Right lobe of liver (tissue), 4 donors: Measurements from ENCODE around the gene ZMYND11.

Experiments
- POLR2A ChIP-seq: fragments of 450-650 bp; IDR thresholded peaks from one replicate; pipeline ENCODE4 v1.6.1; 2017; ENCODE audit warnings: antibody characterized with exemption, mild to moderate bottlenecking
- TF ChIP-seq, protein P1 (sequence below), 4 donors: fragments of 200-600 bp in 3 of 4; fragments of 450-650 bp in 1 of 4; IDR thresholded peaks; one replicate each; pipeline versions ENCODE4 v1.5.1 to v1.8.0; 2016 to 2022; ENCODE audit warnings: antibody characterized with exemption in 4 of 4, mild to moderate bottlenecking in 2 of 4
- donor health status: DM: no; HTN: no; CAD: no.
- donor health status: DM: no; HTN: no; CAD: no.
- donor health status: DM: no; HTN: yes; CAD: no.

GRCh38 chr10:136465-136762 is 1.2 kb downstream of the ZMYND11 start:
- TF ChIP-seq, protein P1, sequence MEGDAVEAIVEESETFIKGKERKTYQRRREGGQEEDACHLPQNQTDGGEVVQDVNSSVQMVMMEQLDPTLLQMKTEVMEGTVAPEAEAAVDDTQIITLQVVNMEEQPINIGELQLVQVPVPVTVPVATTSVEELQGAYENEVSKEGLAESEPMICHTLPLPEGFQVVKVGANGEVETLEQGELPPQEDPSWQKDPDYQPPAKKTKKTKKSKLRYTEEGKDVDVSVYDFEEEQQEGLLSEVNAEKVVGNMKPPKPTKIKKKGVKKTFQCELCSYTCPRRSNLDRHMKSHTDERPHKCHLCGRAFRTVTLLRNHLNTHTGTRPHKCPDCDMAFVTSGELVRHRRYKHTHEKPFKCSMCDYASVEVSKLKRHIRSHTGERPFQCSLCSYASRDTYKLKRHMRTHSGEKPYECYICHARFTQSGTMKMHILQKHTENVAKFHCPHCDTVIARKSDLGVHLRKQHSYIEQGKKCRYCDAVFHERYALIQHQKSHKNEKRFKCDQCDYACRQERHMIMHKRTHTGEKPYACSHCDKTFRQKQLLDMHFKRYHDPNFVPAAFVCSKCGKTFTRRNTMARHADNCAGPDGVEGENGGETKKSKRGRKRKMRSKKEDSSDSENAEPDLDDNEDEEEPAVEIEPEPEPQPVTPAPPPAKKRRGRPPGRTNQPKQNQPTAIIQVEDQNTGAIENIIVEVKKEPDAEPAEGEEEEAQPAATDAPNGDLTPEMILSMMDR (IDR thresholded peaks at IDR 0.05): no peak
- TF ChIP-seq POLR2A: no peak
